ENCODE measurements around the gene OR8B3.

The OR8B3 gene

GRCh38 chr11:124398924-124399323, at the start of gene OR8B3:
Gene OR8B3 (minus strand): TSS chr11:124399024. CDS start chr11:124397351, 1,673 bp downstream.
- no peak for DNase-seq
- H3K27ac Mint-ChIP-seq: no peak within 1 kb of the TSS
- no peak within 1 kb of the TSS for H3K4me3 Mint-ChIP-seq
- CTCF ChIA-PET: interaction anchor here (0.8 kb wide), 1 partner anchor 395 kb away, joined by 3 read pairs; no protein-coding TSS in a partner anchor
- H3K9me3 Mint-ChIP-seq: no peaks in the 10 kb centered on the region
- H3K4me1 Mint-ChIP-seq: no peaks in the 10 kb centered on the region
- H3K27me3 Mint-ChIP-seq: no peaks in the 10 kb centered on the region
- H3K36me3 Mint-ChIP-seq: no peaks in the 10 kb centered on the region

- Mint-ChIP-seq H3K27ac (no peak overlapping the region), H3K4me3 (no peak overlapping the region), H3K27me3 (no peaks in the 10 kb centered on the region), H3K4me1 (no peaks in the 10 kb centered on the region), H3K36me3 (no peaks in the 10 kb centered on the region), H3K9me3 (no peaks in the 10 kb centered on the region)
- CTCF ChIA-PET: no interaction called here
- DNase-seq: no peak
These were observed 48.1 kb upstream of the OR8B3 start for GRCh38 chr11:124446916-124447315.

GRCh38 chr11:124445646-124446150, 46.9 kb upstream of the OR8B3 start, which contains the start of gene OR8B8:
Gene OR8B8 (minus strand): TSS chr11:124445696. CDS start chr11:124441085, 4,611 bp downstream.
- H3K4me3 Mint-ChIP-seq: no peak within 1 kb of the TSS

GRCh38 chr11:124442847-124443246, 44.0 kb upstream of the OR8B3 start:
- Mint-ChIP-seq H3K27ac (no peak overlapping the region), H3K4me3 (no peak overlapping the region), H3K4me1 (no peaks in the 10 kb centered on the region), H3K36me3 (no peaks in the 10 kb centered on the region), H3K9me3 (no peaks in the 10 kb centered on the region), H3K27me3 (no peaks in the 10 kb centered on the region)
- CTCF ChIA-PET: no interaction called here
- DNase-seq: no peak

More at GRCh38 chr11:124445646-124446150, 46.9 kb upstream of the OR8B3 start, which contains the start of gene OR8B8:
- no peaks in the 10 kb centered on the region for H3K27me3 Mint-ChIP-seq
- H3K36me3 Mint-ChIP-seq: no peaks in the 10 kb centered on the region
- H3K4me1 Mint-ChIP-seq: no peaks in the 10 kb centered on the region
- CTCF ChIA-PET: no interaction called here
- no peak for DNase-seq
- H3K9me3 Mint-ChIP-seq: no peaks in the 10 kb centered on the region
- no peak within 1 kb of the TSS for H3K27ac Mint-ChIP-seq

GRCh38 chr11:124442442-124442841, 43.6 kb upstream of the OR8B3 start:
- no peaks in the 10 kb centered on the region for H3K9me3 Mint-ChIP-seq
- DNase-seq: no peak
- H3K36me3 Mint-ChIP-seq: no peaks in the 10 kb centered on the region
- CTCF ChIA-PET: no interaction called here
- H3K4me1 Mint-ChIP-seq: no peaks in the 10 kb centered on the region
- H3K4me3 Mint-ChIP-seq: no peak overlapping the region
- no peak overlapping the region for H3K27ac Mint-ChIP-seq
- H3K27me3 Mint-ChIP-seq: no peaks in the 10 kb centered on the region

GRCh38 chr11:124441519-124441918, 42.7 kb upstream of the OR8B3 start:
- CTCF ChIA-PET: no interaction called here
- no peaks in the 10 kb centered on the region for H3K27me3 Mint-ChIP-seq
- no peak overlapping the region for H3K4me3 Mint-ChIP-seq

GRCh38 chr11:124441081-124441480, 42.3 kb upstream of the OR8B3 start:
- H3K4me1 Mint-ChIP-seq: no peaks in the 10 kb centered on the region
- no peaks in the 10 kb centered on the region for H3K27me3 Mint-ChIP-seq
- H3K9me3 Mint-ChIP-seq: no peaks in the 10 kb centered on the region
- CTCF ChIA-PET: no interaction called here
- no peaks in the 10 kb centered on the region for H3K36me3 Mint-ChIP-seq
- no peak overlapping the region for H3K4me3 Mint-ChIP-seq
- H3K27ac Mint-ChIP-seq: no peak overlapping the region
- no peak for DNase-seq

More at GRCh38 chr11:124441519-124441918, 42.7 kb upstream of the OR8B3 start:
- H3K27ac Mint-ChIP-seq: no peak overlapping the region
- no peaks in the 10 kb centered on the region for H3K9me3 Mint-ChIP-seq
- H3K36me3 Mint-ChIP-seq: no peaks in the 10 kb centered on the region
- no peaks in the 10 kb centered on the region for H3K4me1 Mint-ChIP-seq
- DNase-seq: no peak

- Mint-ChIP-seq H3K27ac (no peak overlapping the region), H3K4me1 (no peaks in the 10 kb centered on the region), H3K27me3 (no peaks in the 10 kb centered on the region), H3K36me3 (no peaks in the 10 kb centered on the region), H3K9me3 (no peaks in the 10 kb centered on the region), H3K4me3 (no peak overlapping the region)
- no peak for DNase-seq
- CTCF ChIA-PET: no interaction called here
These were observed 41.8 kb upstream of the OR8B3 start for GRCh38 chr11:124440608-124441007.

GRCh38 chr11:124434699-124435098, 35.9 kb upstream of the OR8B3 start:
- CTCF ChIA-PET: no interaction called here
- no peak for DNase-seq
- Mint-ChIP-seq H3K27me3 (no peaks in the 10 kb centered on the region), H3K4me1 (no peaks in the 10 kb centered on the region), H3K4me3 (no peak overlapping the region), H3K9me3 (no peaks in the 10 kb centered on the region), H3K27ac (no peak overlapping the region), H3K36me3 (no peaks in the 10 kb centered on the region)

GRCh38 chr11:124429599-124429998, 30.8 kb upstream of the OR8B3 start:
- H3K27me3 Mint-ChIP-seq: no peaks in the 10 kb centered on the region
- H3K4me1 Mint-ChIP-seq: no peaks in the 10 kb centered on the region
- H3K27ac Mint-ChIP-seq: no peak overlapping the region
- H3K36me3 Mint-ChIP-seq: no peaks in the 10 kb centered on the region
- CTCF ChIA-PET: no interaction called here
- no peaks in the 10 kb centered on the region for H3K9me3 Mint-ChIP-seq
- no peak for DNase-seq
- H3K4me3 Mint-ChIP-seq: no peak overlapping the region

GRCh38 chr11:124424384-124424921, 25.6 kb upstream of the OR8B3 start, which contains the start of gene OR8B4:
Gene OR8B4 (minus strand): TSS chr11:124424871. CDS start chr11:124424871, 0 bp downstream.
- CTCF ChIA-PET: interaction anchor here (1.8 kb wide), 1 partner anchor 23 kb away, joined by 5 read pairs; no protein-coding TSS in a partner anchor
- Mint-ChIP-seq H3K4me1 (no peaks in the 10 kb centered on the region), H3K27me3 (no peaks in the 10 kb centered on the region), H3K9me3 (no peaks in the 10 kb centered on the region), H3K4me3 (no peak within 1 kb of the TSS), H3K27ac (no peak within 1 kb of the TSS), H3K36me3 (no peaks in the 10 kb centered on the region)
- no peak for DNase-seq

- no peaks in the 10 kb centered on the region for H3K9me3 Mint-ChIP-seq
- CTCF ChIA-PET: interaction anchor here (1.3 kb wide), 1 partner anchor 164 kb away, joined by 3 read pairs; no protein-coding TSS in a partner anchor
These were observed 22.2 kb upstream of the OR8B3 start for GRCh38 chr11:124421043-124421442.

GRCh38 chr11:124415356-124415923, 16.6 kb upstream of the OR8B3 start:
- CTCF ChIA-PET: interaction anchor here (0.7 to 5.2 kb wide), 6 partner anchors 13 to 1891 kb away, joined by 3 to 27 read pairs (median 4); no protein-coding TSS in a partner anchor
- Mint-ChIP-seq H3K27me3 (peaks cover 3% of the 10 kb centered on the region), H3K9me3 (no peaks in the 10 kb centered on the region), H3K27ac (no peak overlapping the region), H3K4me1 (no peaks in the 10 kb centered on the region), H3K4me3 (no peak overlapping the region), H3K36me3 (no peaks in the 10 kb centered on the region)
- no peak for DNase-seq

More at GRCh38 chr11:124421043-124421442, 22.2 kb upstream of the OR8B3 start:
- Mint-ChIP-seq H3K4me3 (no peak overlapping the region), H3K27me3 (no peaks in the 10 kb centered on the region), H3K36me3 (no peaks in the 10 kb centered on the region), H3K4me1 (no peaks in the 10 kb centered on the region), H3K27ac (no peak overlapping the region)
- DNase-seq: no peak

- CTCF ChIA-PET: interaction anchor here (0.7 kb wide), 1 partner anchor 254 kb away, joined by 3 read pairs; no protein-coding TSS in a partner anchor
- DNase-seq: no peak
- no peaks in the 10 kb centered on the region for H3K9me3 Mint-ChIP-seq
- no peak overlapping the region for H3K4me3 Mint-ChIP-seq
- H3K27ac Mint-ChIP-seq: no peak overlapping the region
- peaks cover 3% of the 10 kb centered on the region for H3K27me3 Mint-ChIP-seq
- H3K36me3 Mint-ChIP-seq: no peaks in the 10 kb centered on the region
- no peaks in the 10 kb centered on the region for H3K4me1 Mint-ChIP-seq
These were observed 11.1 kb upstream of the OR8B3 start for GRCh38 chr11:124409906-124410305.

- no peaks in the 10 kb centered on the region for H3K9me3 Mint-ChIP-seq
- H3K36me3 Mint-ChIP-seq: no peaks in the 10 kb centered on the region
- CTCF ChIA-PET: interaction anchor here (0.5 kb wide), 1 partner anchor 174 kb away, joined by 3 read pairs; no protein-coding TSS in a partner anchor
- no peaks in the 10 kb centered on the region for H3K27me3 Mint-ChIP-seq
- H3K27ac Mint-ChIP-seq: no peak overlapping the region
- H3K4me3 Mint-ChIP-seq: no peak overlapping the region
- DNase-seq: no peak
- no peaks in the 10 kb centered on the region for H3K4me1 Mint-ChIP-seq
These were observed 6.8 kb upstream of the OR8B3 start for GRCh38 chr11:124405581-124405980.
